GM23248 (cell line): ENCODE results near the gene SPAM1. TPM values are rescaled to one million over a fixed set of nuclear protein-coding genes. Genes with fewer than 3 reads are reported as not detected.

Experiments
- DNase-seq: peaks from one replicate; pipeline ENCODE4 v3.0.0-alpha.2; 2015
- H2AFZ ChIP-seq: fragments of 200-600 bp; sonication (generic); 2 replicates; pipeline ENCODE4 v1.6.1; 2016; ENCODE audit warnings: antibody characterized with exemption
- H3F3A ChIP-seq: fragments of 200-600 bp; sonication (generic); 2 replicates; pipeline ENCODE4 v1.6.1; 2016; ENCODE audit warnings: mild to moderate bottlenecking, antibody characterized with exemption, mixed run types; ENCODE audit not compliant: insufficient read depth
- H3K27ac ChIP-seq: fragments of 200-600 bp; sonication (generic); 2 replicates; pipeline ENCODE4 v1.5.1; 2016; ENCODE audit warnings: mild to moderate bottlenecking
- H3K27me3 ChIP-seq: fragments of 200-600 bp; sonication (generic); replicated peaks from 2 replicates; pipeline ENCODE4 v1.6.1; 2016; ENCODE audit warnings: mild to moderate bottlenecking; ENCODE audit not compliant: insufficient read depth
- H3K36me3 ChIP-seq: fragments of 200-600 bp; sonication (generic); 2 replicates; pipeline ENCODE4 v1.6.1; 2016; ENCODE audit warnings: low read depth, mild to moderate bottlenecking
- H3K4me1 ChIP-seq: fragments of 200-600 bp; sonication (generic); 2 replicates; pipeline ENCODE4 v1.6.1; 2016; ENCODE audit warnings: mild to moderate bottlenecking; ENCODE audit not compliant: insufficient read depth
- H3K4me2 ChIP-seq: fragments of 200-600 bp; sonication (generic); one replicate; pipeline ENCODE4 v1.6.1; 2016; ENCODE audit warnings: mild to moderate bottlenecking; ENCODE audit not compliant: unreplicated experiment
- H3K4me3 ChIP-seq: fragments of 200-600 bp; sonication (generic); 2 replicates; pipeline ENCODE4 v1.5.1; 2016; ENCODE audit warnings: mild to moderate bottlenecking
- H3K79me2 ChIP-seq: fragments of 200-600 bp; sonication (generic); 2 replicates; pipeline ENCODE4 v1.6.1; 2016; ENCODE audit warnings: mild to moderate bottlenecking; ENCODE audit not compliant: insufficient read depth
- H3K9ac ChIP-seq: fragments of 200-600 bp; sonication (generic); 2 replicates; pipeline ENCODE4 v1.6.1; 2016; ENCODE audit warnings: mild to moderate bottlenecking
- H3K9me2 ChIP-seq: fragments of 200-600 bp; sonication (generic); 2 replicates; pipeline ENCODE4 v1.6.1; 2016; ENCODE audit warnings: mixed run types, mild to moderate bottlenecking, moderate library complexity; ENCODE audit not compliant: insufficient read depth
- H3K9me3 ChIP-seq: fragments of 200-600 bp; sonication (generic); one replicate; pipeline ENCODE4 v1.6.1; 2017; ENCODE audit warnings: low read depth
- H4K20me1 ChIP-seq: fragments of 200-600 bp; sonication (generic); 2 replicates; pipeline ENCODE4 v1.6.0; 2016; ENCODE audit not compliant: insufficient read depth
- EZH2 ChIP-seq: fragments of 200-600 bp; sonication (generic); IDR thresholded peaks from 2 replicates; pipeline ENCODE4 v1.6.1; 2018; ENCODE audit warnings: antibody characterized with exemption, mild to moderate bottlenecking; ENCODE audit not compliant: insufficient read depth, poor library complexity, severe bottlenecking
- EZH2phosphoT487 ChIP-seq: fragments of 200-600 bp; sonication (generic); IDR thresholded peaks from 2 replicates; pipeline ENCODE4 v1.6.1; 2018; ENCODE audit warnings: antibody characterized with exemption, moderate library complexity, mild to moderate bottlenecking, low read depth; ENCODE audit not compliant: insufficient read depth
- WGBS, 2 experiments: methylation state at CpG; one replicate each; pipeline ENCODE4 v1.1.6; 2015 to 2017; ENCODE audit warnings: low lambda C conversion rate in 2 of 2, low coverage in 1 of 2; ENCODE audit errors: missing lambda C conversion rate in 2 of 2; 5-methylcytosine and 5-hydroxymethylcytosine counted together
- in situ Hi-C: fragments of 300-500 bp; cut with MboI; formaldehyde crosslinking; loops from 2 replicates; pipeline ENCODE4 v1.15.0; 2020
- polyA plus RNA-seq: library from polyadenylated mRNA; unstranded; fragments of >200 nt; fragmentation: Nextera tagmentation; extraction: Ambion mirVana; gene quantifications from 2 replicates; pipeline ENCODE4 v1.2.1, GENCODE V29; 2016
- total RNA-seq: library from RNA; depleted of rRNA; stranded (reverse); fragments of >200 nt; shearing (Covaris generic); gene quantifications from 2 replicates; pipeline ENCODE4 v1.2.3, GENCODE V29; 2014

Gene SPAM1
- total and polyA plus RNA-seq, 2 experiments from 2014 or later = not detected

DNA sequence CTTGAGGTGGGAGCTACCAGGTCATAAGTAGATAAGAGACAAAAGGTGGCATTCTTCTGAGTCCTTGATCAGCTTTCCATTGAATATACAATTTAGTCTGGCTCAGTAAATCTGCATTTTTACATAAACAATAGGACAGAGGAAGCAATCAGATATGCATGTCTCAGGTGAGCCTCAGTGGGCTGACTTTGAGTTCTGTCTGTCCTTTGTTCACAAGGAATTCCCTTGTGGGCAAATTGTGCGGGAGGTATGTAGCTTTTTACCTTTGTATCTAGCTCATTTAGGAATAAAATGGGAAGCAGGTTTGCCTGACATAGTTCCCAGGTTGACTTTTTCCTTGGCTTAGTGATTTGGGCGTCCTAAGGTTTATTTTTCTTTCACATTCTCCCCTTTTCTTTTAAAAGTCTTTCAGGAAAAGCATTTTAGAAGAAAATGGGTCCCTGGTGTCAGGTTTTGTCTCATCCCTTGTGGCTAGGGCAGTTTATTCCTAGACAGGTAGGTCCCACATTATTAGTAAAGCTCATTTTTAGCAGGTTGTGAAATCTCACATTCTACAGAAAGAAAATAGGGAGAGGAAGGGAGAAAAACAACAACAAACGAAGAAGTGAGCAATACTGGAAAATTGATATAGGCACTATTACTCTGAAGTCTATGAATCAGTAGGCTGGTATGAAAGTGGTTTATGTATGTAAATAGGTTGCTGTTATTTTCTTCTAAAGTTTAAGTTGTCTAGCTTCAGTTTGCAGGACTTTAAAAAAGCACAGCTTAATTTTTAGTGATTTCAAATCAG is 16.5 kb downstream of the SPAM1 start:
- no peaks in the 10 kb centered on the region for H3K27me3 ChIP-seq
- TF ChIP-seq EZH2phosphoT487 (no peak), EZH2 (no peak)
- H3K9me2 ChIP-seq = no peaks in the 10 kb centered on the region
- H3K9ac ChIP-seq = no peak overlapping the region
- no peaks in the 10 kb centered on the region for H4K20me1 ChIP-seq
- H3K9me3 ChIP-seq = no peaks in the 10 kb centered on the region
- no peak overlapping the region for H3K27ac ChIP-seq
- WGBS, 2 experiments = 1 to 10% methylated on average over 3 of the region's 3 CpGs
- no peaks in the 10 kb centered on the region for H3K36me3 ChIP-seq
- H3K4me3 ChIP-seq = no peak overlapping the region
- H3K79me2 ChIP-seq = no peaks in the 10 kb centered on the region
- no peak overlapping the region for H2AFZ ChIP-seq
- H3K4me2 ChIP-seq = no peak overlapping the region
- no peaks in the 10 kb centered on the region for H3K4me1 ChIP-seq
- no peak for DNase-seq
- in situ Hi-C loops = no loop called here
- no peaks in the 10 kb centered on the region for H3F3A ChIP-seq

DNA sequence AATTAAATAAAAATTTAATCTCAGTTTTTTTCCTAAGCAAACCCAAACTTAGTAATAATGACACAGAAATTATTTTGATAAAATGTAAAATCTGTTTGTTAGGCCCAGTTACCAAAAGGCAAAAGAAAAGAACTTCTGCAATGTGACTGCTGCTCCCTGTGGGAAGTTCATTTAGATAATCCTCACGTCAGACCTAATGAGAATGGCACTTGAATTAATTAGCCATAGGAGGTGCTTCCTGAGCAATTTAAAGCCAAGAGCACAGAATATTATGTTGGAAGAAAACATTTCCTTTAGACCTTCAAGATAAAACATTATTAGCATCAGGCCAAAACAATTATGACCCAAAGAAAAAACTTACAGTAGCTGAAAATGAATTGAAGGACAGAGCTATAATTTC is 19.4 kb downstream of the SPAM1 start:
- no peaks in the 10 kb centered on the region for H3K27me3 ChIP-seq
- no peak overlapping the region for H3K4me2 ChIP-seq
- H3F3A ChIP-seq = no peaks in the 10 kb centered on the region
- in situ Hi-C loops = no loop called here
- H3K27ac ChIP-seq = no peak overlapping the region
- DNase-seq = no peak
- TF ChIP-seq EZH2phosphoT487 (no peak), EZH2 (no peak)
- no peak overlapping the region for H2AFZ ChIP-seq
- no peaks in the 10 kb centered on the region for H3K4me1 ChIP-seq
- H3K9ac ChIP-seq = no peak overlapping the region
- WGBS, 2 experiments = 0 to 2% methylated on average over 1 of the region's 1 CpG
- H3K4me3 ChIP-seq = no peak overlapping the region
- no peaks in the 10 kb centered on the region for H3K9me3 ChIP-seq
- no peaks in the 10 kb centered on the region for H3K9me2 ChIP-seq
- H3K36me3 ChIP-seq = no peaks in the 10 kb centered on the region
- no peaks in the 10 kb centered on the region for H4K20me1 ChIP-seq
- no peaks in the 10 kb centered on the region for H3K79me2 ChIP-seq

DNA sequence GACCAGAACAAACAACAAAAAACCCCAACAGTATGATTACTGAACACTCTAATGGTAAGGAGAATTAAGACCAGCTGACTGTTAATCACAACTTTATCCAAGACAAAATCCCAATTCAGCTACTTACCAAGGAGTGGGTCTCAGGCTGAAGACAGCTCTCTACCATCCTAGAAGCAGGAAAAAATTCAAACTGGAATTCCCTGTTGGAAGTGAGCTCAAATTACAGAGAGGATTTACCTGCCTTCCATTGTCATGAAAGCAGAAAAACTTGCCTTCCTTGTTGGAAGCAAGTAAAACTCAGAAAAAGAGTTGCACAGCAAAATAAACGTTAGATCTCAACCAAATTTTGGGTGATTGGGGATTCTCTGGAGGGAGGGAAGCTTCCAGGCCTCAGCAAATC is 20.9 kb downstream of the SPAM1 start:
- 0% methylated on average over 1 of the region's 1 CpG for WGBS, 2 experiments
- H3K9ac ChIP-seq = no peak overlapping the region
- H3K79me2 ChIP-seq = no peaks in the 10 kb centered on the region
- no peak for TF ChIP-seq EZH2phosphoT487
- TF ChIP-seq EZH2 = no peak
- H3K27ac ChIP-seq = no peak overlapping the region
- no peaks in the 10 kb centered on the region for H3K36me3 ChIP-seq
- H3K9me2 ChIP-seq = no peaks in the 10 kb centered on the region
- in situ Hi-C loops = no loop called here
- H3K4me3 ChIP-seq = no peak overlapping the region
- no peaks in the 10 kb centered on the region for H3F3A ChIP-seq
- H3K27me3 ChIP-seq = no peaks in the 10 kb centered on the region
- H4K20me1 ChIP-seq = no peaks in the 10 kb centered on the region
- no peak overlapping the region for H3K4me2 ChIP-seq
- DNase-seq = no peak
- H3K9me3 ChIP-seq = no peaks in the 10 kb centered on the region
- H2AFZ ChIP-seq = no peak overlapping the region
- no peaks in the 10 kb centered on the region for H3K4me1 ChIP-seq

DNA sequence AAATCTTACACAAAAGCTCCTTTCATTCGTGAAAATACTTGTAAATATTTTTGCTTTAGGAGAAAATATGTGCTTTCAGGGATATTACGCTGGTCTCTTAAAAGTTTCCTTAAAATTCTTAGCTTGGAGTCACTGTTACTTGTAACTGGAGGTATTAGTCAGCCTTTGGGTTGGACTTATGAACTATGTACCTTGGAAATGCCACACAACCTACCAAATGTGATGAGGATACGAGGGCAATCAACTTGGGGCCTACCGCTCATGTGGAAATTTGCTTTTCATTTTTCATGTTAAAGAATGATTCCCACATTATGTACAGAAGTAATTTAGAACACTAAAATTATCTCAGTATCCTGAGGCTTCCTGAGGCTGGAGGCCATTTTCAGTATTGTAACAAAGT is 23.1 kb downstream of the SPAM1 start:
- Histone ChIP-seq H3K4me1 (no peaks in the 10 kb centered on the region), H3K9me3 (no peaks in the 10 kb centered on the region), H3K4me2 (no peak overlapping the region), H3K36me3 (no peaks in the 10 kb centered on the region), H3K27ac (no peak overlapping the region), H2AFZ (no peak overlapping the region), H4K20me1 (no peaks in the 10 kb centered on the region), H3K4me3 (no peak overlapping the region), H3F3A (no peaks in the 10 kb centered on the region), H3K9me2 (no peaks in the 10 kb centered on the region), H3K9ac (no peak overlapping the region), H3K79me2 (no peaks in the 10 kb centered on the region), H3K27me3 (no peaks in the 10 kb centered on the region)
- DNase-seq = no peak
- TF ChIP-seq EZH2 = no peak
- no peak for TF ChIP-seq EZH2phosphoT487
- WGBS, 2 experiments = 21 to 23% methylated on average over 4 of the region's 4 CpGs
- in situ Hi-C loops = no loop called here
